B cell (primary cell): ENCODE measurements around the gene IL11. TPM values are rescaled to one million over a fixed set of nuclear protein-coding genes. Genes with fewer than 3 reads are reported as not detected.

Source experiments
- ATAC-seq: fragments of 200-7000 bp; cut with Tn5 transposase; one replicate; pipeline ENCODE4 v1.10.0; 2021; ENCODE audit warnings: low read depth, mild to moderate bottlenecking, moderate number of reproducible peaks, moderate library complexity
- CTCF ChIA-PET: fragments of 350-600 bp; sonication (Branson Sonifier 250); formaldehyde crosslinking; loops from one replicate; lab custom pipeline; 2021; ENCODE audit warnings: antibody characterized with exemption, inconsistent platforms; lab: Charles Lee
- POLR2A ChIA-PET: fragments of 350-600 bp; sonication (Branson Sonifier 250); formaldehyde crosslinking; loops from one replicate; lab custom pipeline; 2021; ENCODE audit warnings: antibody characterized with exemption; lab: Charles Lee
- DNase-seq: peaks from one replicate; pipeline ENCODE4 v3.0.0; 2013
- H2AFZ ChIP-seq: 2 replicates; pipeline ENCODE4 v1.6.1; 2012; ENCODE audit warnings: mild to moderate bottlenecking, low read depth, low read length; ENCODE audit not compliant: insufficient read depth, poor library complexity, severe bottlenecking
- H3K27ac ChIP-seq, 2 donors: 1 replicate in 1 of 2; 2 replicates in 1 of 2; pipeline ENCODE4 v1.5.1; 2012 to 2013; ENCODE audit warnings: low read length in 2 of 2, mild to moderate bottlenecking in 2 of 2, moderate library complexity in 1 of 2
- H3K27me3 ChIP-seq, 4 experiments: fragments of 200-600 bp in 1 of 4; sonication (generic) in 1 of 4; replicated peaks in 1 of 4; 1 replicate in 2 of 4; 2 replicates in 2 of 4; pipeline versions ENCODE4 v1.6.1 to v1.7.0; 2013 to 2016; ENCODE audit warnings: low read length in 3 of 4, mild to moderate bottlenecking in 2 of 4, mixed read lengths in 1 of 4, moderate library complexity in 1 of 4; ENCODE audit not compliant: insufficient read depth in 4 of 4, control insufficient read depth in 3 of 4; ENCODE audit errors: control extremely low read depth in 1 of 4
- H3K36me3 ChIP-seq, 2 experiments: replicated peaks in 1 of 2; 1 replicate in 1 of 2; 2 replicates in 1 of 2; pipeline versions ENCODE4 v1.6.1 to v1.7.1; 2013; ENCODE audit warnings: low read length in 1 of 2; ENCODE audit not compliant: insufficient read depth in 2 of 2, control insufficient read depth in 1 of 2; ENCODE audit errors: control extremely low read depth in 1 of 2, extremely low read depth in 1 of 2
- H3K4me1 ChIP-seq, 2 donors: fragments of 200-600 bp in 1 of 2; sonication (generic) in 1 of 2; 1 replicate in 1 of 2; 2 replicates in 1 of 2; pipeline versions ENCODE4 v1.5.1 to v1.6.1; 2013 to 2017; ENCODE audit warnings: low read length in 2 of 2; ENCODE audit not compliant: control insufficient read depth in 2 of 2, insufficient read depth in 2 of 2
- H3K4me2 ChIP-seq: replicated peaks from 2 replicates; pipeline ENCODE3; 2012; ENCODE audit warnings: mild to moderate bottlenecking, low read depth, low read length; ENCODE audit not compliant: poor library complexity, severe bottlenecking
- H3K4me3 ChIP-seq, 5 experiments: fragments of 200-600 bp in 1 of 5; sonication (generic) in 1 of 5; 1 replicate in 3 of 5; 2 replicates in 2 of 5; pipeline versions ENCODE4 v1.5.1 to v1.7.0; 2011 to 2016; ENCODE audit warnings: low read length in 4 of 5, mild to moderate bottlenecking in 4 of 5, low read depth in 2 of 5, control low read depth in 1 of 5, moderate library complexity in 1 of 5; ENCODE audit not compliant: insufficient read depth in 1 of 5; ENCODE audit errors: control extremely low read depth in 1 of 5, extremely low read depth in 1 of 5
- H3K79me2 ChIP-seq: fragments of 200-600 bp; sonication (generic); one replicate; pipeline ENCODE4 v1.6.0; 2016; ENCODE audit warnings: low read length; ENCODE audit not compliant: control insufficient read depth, insufficient read depth
- H3K9ac ChIP-seq: fragments of 200-600 bp; sonication (generic); 2 replicates; pipeline ENCODE4 v1.6.1; 2017; ENCODE audit warnings: mild to moderate bottlenecking, low read length, moderate library complexity
- H3K9me3 ChIP-seq, 3 donors: one replicate each; pipeline versions ENCODE4 v1.6.1 to v1.7.1; 2013; ENCODE audit warnings: low read length in 2 of 3; ENCODE audit not compliant: control insufficient read depth in 2 of 3, insufficient read depth in 1 of 3; ENCODE audit errors: control extremely low read depth in 1 of 3
- H4K20me1 ChIP-seq: 2 replicates; pipeline ENCODE4 v1.6.0; 2012; ENCODE audit warnings: mild to moderate bottlenecking, low read length; ENCODE audit not compliant: insufficient read depth, control insufficient read depth, poor library complexity, severe bottlenecking
- H3K27ac Mint-ChIP-seq: one replicate; pipeline ENCODE4 v1.8.0; 2021; ENCODE audit warnings: mixed read lengths
- H3K27me3 Mint-ChIP-seq: one replicate; pipeline ENCODE4 v1.8.0; 2021; ENCODE audit warnings: mixed read lengths
- H3K4me1 Mint-ChIP-seq: one replicate; pipeline ENCODE4 v1.8.0; 2021; ENCODE audit warnings: mixed read lengths
- H3K4me3 Mint-ChIP-seq: one replicate; pipeline ENCODE4 v1.8.0; 2021; ENCODE audit warnings: mixed read lengths
- H3K9me3 Mint-ChIP-seq: one replicate; pipeline ENCODE4 v1.8.0; 2022; ENCODE audit warnings: mixed read lengths; ENCODE audit not compliant: insufficient read depth
- EZH2 ChIP-seq: IDR thresholded peaks from 2 replicates; pipeline ENCODE4 v1.6.1; 2012; ENCODE audit warnings: borderline replicate concordance, low read depth, mild to moderate bottlenecking, moderate library complexity, low read length; ENCODE audit not compliant: insufficient read depth, poor library complexity, severe bottlenecking
- WGBS: methylation state at CpG from one replicate; pipeline ENCODE4 v1.1.5; 2013; ENCODE audit warnings: missing lambda C conversion rate; ENCODE audit not compliant: insufficient coverage; 5-methylcytosine and 5-hydroxymethylcytosine counted together
- intact Hi-C: fragments of 100-400 bp; cut with micrococcal nuclease; formaldehyde crosslinking; loops from one replicate; pipeline ENCODE4 v1.10.0; 2022
- polyA plus RNA-seq: library from polyadenylated mRNA; depleted of rRNA; stranded (reverse); fragments of >200 nt; gene quantifications from 2 replicates; pipeline ENCODE4 v1.2.3, GENCODE V29; 2012
- total RNA-seq, 2 donors: library from RNA; stranded (reverse); fragments of 120-200 nt in 1 of 2; gene quantifications; 1 replicate in 1 of 2; 2 replicates in 1 of 2; pipeline versions ENCODE4 v1.2.3 to v1.2.4, GENCODE V29; 2013 to 2022
- TF ChIP-seq, protein P1 (sequence below): fragments of 200-600 bp; IDR thresholded peaks from one replicate; pipeline ENCODE4 v1.8.0; 2022; ENCODE audit warnings: antibody characterized with exemption, mild to moderate bottlenecking

IL11 gene
- total and polyA plus RNA-seq, 2 donors (not counting 1 experiment from before 2014, with no cell fraction given): not detected

DNA sequence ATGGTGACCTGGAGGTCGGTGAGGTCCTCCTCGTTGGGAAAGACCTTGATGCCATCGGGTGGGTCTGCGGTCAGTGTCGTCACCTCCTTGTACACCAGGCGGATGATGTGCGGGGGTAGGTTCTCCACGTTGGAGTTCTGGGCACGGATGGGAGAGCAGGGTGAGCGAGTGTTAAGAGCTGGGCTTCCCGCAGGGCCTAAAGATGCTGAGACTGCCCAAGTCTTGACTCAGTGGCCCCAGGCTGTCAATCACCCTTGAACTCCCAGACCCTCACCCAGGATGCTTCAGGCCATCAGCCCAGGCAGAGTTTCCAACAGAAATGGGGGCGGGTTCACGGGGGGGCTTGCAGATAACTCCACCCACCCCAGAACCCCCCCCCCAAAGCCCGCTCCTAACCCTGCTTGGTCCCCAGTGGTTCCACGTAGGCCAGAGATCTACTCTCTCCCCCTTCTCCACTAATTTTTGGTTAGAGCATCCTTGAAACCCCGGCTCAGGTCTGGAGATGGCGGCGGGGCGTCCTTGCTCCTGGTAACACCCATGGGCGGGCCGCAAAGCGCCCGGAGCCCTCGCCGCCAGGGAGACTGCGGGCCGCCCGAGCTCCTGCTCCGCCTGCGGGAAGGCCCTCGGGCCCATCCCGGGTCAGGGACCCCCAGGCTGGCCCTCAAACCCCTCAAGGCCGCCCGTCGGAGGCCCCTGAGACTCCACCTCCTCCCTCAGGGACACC, 36.7 kb upstream of the IL11 start:
- ChIA-PET POLR2A (interaction anchor here (0.7 to 2.3 kb wide), 12 partner anchors 14 to 289 kb away, joined by 3 to 21 read pairs (median 8); partner anchors contain the start of genes KMT5C, PPP1R12C, PPP6R1 and TMEM238), CTCF (interaction anchor here (1.0 kb wide), 1 partner anchor 9 kb away, joined by 3 read pairs; no protein-coding TSS in a partner anchor)
- Histone ChIP-seq H3K27me3 (no peaks in the 10 kb centered on the region), H3K9ac (peak overlapping the region; percentile 79), H3K9me3 (peaks cover 0 to 20% (median 3%) of the 10 kb centered on the region in 3 donors), H3K27ac (peak overlapping the region; percentile 99 to 100), H2AFZ (peak overlapping the region; percentile 72), H3K36me3 (peaks cover 0 to 39% of the 10 kb centered on the region in 2 experiments), H3K4me2 (peak overlapping the region; percentile 90), H4K20me1 (peaks cover 7% of the 10 kb centered on the region), H3K4me1 (peaks cover 11 to 25% of the 10 kb centered on the region in 2 donors), H3K79me2 (peaks cover 25% of the 10 kb centered on the region), H3K4me3 (peak overlapping the region; percentile 32 to 89 (median 77))
- ATAC-seq: no peak
- 12% methylated on average over 32 of the region's 35 CpGs for WGBS
- intact Hi-C loops: loop anchor here (5.0 kb wide), 4 partner anchors 55 to 235 kb away; partner anchors contain the start of genes C19orf85, FIZ1, ISOC2 and ZNF580
- TF ChIP-seq, protein P1, sequence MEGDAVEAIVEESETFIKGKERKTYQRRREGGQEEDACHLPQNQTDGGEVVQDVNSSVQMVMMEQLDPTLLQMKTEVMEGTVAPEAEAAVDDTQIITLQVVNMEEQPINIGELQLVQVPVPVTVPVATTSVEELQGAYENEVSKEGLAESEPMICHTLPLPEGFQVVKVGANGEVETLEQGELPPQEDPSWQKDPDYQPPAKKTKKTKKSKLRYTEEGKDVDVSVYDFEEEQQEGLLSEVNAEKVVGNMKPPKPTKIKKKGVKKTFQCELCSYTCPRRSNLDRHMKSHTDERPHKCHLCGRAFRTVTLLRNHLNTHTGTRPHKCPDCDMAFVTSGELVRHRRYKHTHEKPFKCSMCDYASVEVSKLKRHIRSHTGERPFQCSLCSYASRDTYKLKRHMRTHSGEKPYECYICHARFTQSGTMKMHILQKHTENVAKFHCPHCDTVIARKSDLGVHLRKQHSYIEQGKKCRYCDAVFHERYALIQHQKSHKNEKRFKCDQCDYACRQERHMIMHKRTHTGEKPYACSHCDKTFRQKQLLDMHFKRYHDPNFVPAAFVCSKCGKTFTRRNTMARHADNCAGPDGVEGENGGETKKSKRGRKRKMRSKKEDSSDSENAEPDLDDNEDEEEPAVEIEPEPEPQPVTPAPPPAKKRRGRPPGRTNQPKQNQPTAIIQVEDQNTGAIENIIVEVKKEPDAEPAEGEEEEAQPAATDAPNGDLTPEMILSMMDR: no peak
- no peak for TF ChIP-seq EZH2
- Mint-ChIP-seq H3K27ac (peak overlapping the region; percentile 88), H3K4me1 (peaks cover 32% of the 10 kb centered on the region), H3K27me3 (no peaks in the 10 kb centered on the region), H3K4me3 (peak overlapping the region; percentile 98), H3K9me3 (peaks cover 6% of the 10 kb centered on the region)
- DNase-seq: no peak
